ENCODE measurements around the gene KRT12. TPM values are rescaled to one million over a fixed set of nuclear protein-coding genes. Genes with fewer than 3 reads are reported as not detected.

Gene KRT12
- total and polyA plus RNA-seq, 2 experiments from 2014 or later = not detected

DNA sequence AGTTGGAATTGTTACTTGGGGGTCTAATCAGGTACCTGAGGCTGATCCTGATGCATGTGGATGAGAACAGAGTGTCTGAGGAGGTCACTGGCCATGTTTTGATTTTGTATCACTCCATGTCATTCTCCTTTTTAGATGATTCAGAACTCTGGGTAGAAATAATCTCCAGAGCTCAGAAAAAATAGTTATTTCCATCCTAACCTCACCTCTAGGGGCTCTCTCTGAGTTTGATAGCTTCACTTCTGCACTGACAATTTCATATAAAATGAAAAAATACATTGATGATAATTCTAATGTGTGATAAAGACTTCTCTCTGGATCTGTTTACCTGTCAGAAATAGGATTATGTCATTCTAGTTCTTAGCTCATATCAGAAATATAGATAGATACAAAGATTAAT, 6.2 kb upstream of the KRT12 start:
- Histone ChIP-seq H3K9me3 (ENCODE audit: low read depth) (no peaks in the 10 kb centered on the region), H3K27me3 (no peaks in the 10 kb centered on the region), H3K4me1 (ENCODE audit: low read depth) (no peaks in the 10 kb centered on the region), H3K4me3 (no peak overlapping the region), H3K36me3 (no peaks in the 10 kb centered on the region), H3K27ac (no peak overlapping the region)
- DNase-seq (ENCODE audit: low read depth in 1 of 2, low spot score in 1 of 2) = no peak
- TF ChIP-seq, protein P1, sequence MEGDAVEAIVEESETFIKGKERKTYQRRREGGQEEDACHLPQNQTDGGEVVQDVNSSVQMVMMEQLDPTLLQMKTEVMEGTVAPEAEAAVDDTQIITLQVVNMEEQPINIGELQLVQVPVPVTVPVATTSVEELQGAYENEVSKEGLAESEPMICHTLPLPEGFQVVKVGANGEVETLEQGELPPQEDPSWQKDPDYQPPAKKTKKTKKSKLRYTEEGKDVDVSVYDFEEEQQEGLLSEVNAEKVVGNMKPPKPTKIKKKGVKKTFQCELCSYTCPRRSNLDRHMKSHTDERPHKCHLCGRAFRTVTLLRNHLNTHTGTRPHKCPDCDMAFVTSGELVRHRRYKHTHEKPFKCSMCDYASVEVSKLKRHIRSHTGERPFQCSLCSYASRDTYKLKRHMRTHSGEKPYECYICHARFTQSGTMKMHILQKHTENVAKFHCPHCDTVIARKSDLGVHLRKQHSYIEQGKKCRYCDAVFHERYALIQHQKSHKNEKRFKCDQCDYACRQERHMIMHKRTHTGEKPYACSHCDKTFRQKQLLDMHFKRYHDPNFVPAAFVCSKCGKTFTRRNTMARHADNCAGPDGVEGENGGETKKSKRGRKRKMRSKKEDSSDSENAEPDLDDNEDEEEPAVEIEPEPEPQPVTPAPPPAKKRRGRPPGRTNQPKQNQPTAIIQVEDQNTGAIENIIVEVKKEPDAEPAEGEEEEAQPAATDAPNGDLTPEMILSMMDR (IDR thresholded peaks at IDR 0.05; ENCODE audit: low read depth, low read length) = no peak

DNA sequence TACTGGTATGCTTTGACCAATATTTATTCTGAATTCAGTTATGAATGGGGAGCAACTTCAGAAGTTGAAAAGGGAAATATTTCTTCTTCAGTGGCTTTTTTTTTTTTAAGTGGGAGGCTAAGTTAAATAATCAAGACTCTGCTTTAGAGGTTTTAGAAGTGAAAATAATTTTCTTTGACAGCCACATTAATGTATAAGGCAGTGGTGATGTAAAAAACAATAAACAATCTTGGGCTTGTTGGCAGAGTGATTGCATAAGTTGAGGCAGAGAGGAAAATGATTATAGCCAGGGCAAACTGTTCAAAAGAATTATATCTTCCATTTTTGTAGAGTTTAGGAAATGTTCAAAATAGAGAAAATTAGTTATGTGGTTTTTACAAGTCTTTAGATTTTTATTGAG, 5.4 kb upstream of the KRT12 start:
- no peaks in the 10 kb centered on the region for H3K36me3 ChIP-seq
- no peaks in the 10 kb centered on the region for H3K27me3 ChIP-seq
- no peak overlapping the region for H3K4me3 ChIP-seq
- no peaks in the 10 kb centered on the region for H3K9me3 ChIP-seq (ENCODE audit: low read depth)
- H3K27ac ChIP-seq = no peak overlapping the region
- no peaks in the 10 kb centered on the region for H3K4me1 ChIP-seq (ENCODE audit: low read depth)
- no peak for DNase-seq (ENCODE audit: low read depth in 1 of 2, low spot score in 1 of 2)
- TF ChIP-seq, protein P1 (IDR thresholded peaks at IDR 0.05; ENCODE audit: low read depth, low read length) = no peak

DNA sequence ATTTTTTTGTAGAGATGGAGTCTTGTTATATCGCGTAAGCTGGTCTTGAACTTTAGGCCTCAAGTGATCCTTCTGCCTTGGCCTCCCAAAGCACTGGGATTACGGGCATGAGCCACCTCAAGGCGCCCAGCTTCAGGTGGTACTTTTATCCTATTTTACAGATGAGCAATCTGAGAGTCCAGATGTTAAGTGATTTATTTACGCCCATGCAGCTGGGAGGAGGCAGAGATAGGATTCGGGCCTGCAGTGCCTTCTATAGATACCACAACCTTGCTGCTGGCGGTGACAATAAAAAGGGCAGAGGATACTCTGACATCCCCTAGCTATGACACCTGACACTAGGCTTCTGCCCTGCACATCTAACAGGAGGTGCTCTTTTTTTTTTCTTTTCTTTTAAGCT, 4.3 kb upstream of the KRT12 start:
- H3K27me3 ChIP-seq = no peaks in the 10 kb centered on the region
- TF ChIP-seq, protein P1 (IDR thresholded peaks at IDR 0.05; ENCODE audit: low read depth, low read length) = no peak

DNA sequence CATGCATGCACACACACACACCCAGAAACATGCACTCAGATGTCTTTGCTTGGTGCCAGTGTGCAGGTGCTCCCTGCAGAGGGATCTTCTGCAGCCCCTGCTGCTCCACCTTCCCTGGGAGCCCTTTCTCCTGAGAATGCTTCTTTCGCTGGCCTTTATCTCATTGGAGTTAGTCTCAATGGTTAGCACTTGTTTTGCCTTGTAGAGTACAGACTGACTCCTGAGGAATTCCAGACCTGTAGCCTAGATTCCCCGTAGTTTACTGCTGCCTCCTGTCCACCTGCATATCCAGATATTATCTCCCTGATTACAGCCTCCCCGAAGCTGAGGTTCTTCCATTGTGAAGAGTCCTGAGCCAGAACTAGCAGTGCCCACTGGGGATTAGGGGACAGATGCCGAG, 3.1 kb upstream of the KRT12 start:
- Histone ChIP-seq H3K4me3 (no peak overlapping the region), H3K4me1 (ENCODE audit: low read depth) (no peaks in the 10 kb centered on the region), H3K9me3 (ENCODE audit: low read depth) (no peaks in the 10 kb centered on the region), H3K27me3 (no peaks in the 10 kb centered on the region), H3K27ac (no peak overlapping the region), H3K36me3 (no peaks in the 10 kb centered on the region)
- TF ChIP-seq, protein P1 (IDR thresholded peaks at IDR 0.05; ENCODE audit: low read depth, low read length) = no peak
- DNase-seq (ENCODE audit: low read depth in 1 of 2, low spot score in 1 of 2) = peak in 1 of 2 donors; percentile 7

More for the DNA sequence above, 4.3 kb upstream of the KRT12 start:
- DNase-seq (ENCODE audit: low read depth in 1 of 2, low spot score in 1 of 2) = no peak
- Histone ChIP-seq H3K36me3 (no peaks in the 10 kb centered on the region), H3K4me3 (no peak overlapping the region), H3K9me3 (ENCODE audit: low read depth) (no peaks in the 10 kb centered on the region), H3K4me1 (ENCODE audit: low read depth) (no peaks in the 10 kb centered on the region), H3K27ac (no peak overlapping the region)

DNA sequence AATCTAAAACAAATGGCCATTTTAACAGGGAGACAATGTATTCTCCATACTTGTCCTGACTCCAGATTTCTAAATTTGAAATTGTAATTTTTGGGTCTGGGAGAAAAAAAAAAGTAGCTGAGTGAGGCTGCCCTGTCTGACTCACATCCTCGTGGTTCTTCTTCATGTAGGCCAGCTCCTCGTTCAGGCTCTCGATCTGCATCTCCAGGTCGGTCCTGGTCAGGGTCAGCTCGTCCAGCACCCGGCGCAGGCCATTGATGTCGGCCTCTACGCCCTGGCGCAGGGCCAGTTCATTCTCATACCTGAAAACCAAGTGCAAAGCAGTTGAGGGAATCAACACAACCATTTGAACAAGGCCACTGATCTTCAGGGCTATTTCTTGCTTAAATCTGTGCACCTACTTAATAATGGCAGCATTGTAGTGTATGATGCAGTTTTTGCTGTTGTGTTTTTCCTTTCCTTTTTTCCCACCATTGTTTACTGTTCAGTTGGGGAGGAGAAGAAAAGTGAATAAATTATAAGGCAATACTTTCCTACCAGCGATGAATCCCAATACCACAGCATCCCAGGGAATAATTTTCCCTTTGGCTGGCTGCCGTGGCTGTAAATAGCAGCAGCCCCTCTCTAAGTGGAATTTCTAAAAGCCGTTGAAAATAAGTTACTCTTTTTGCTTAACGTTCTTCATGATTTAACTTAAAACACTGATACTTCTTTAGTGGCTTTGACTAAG, 2.2 kb downstream of the KRT12 start:
- Histone ChIP-seq H3K27ac (no peak overlapping the region), H3K4me3 (no peak overlapping the region), H3K27me3 (peaks cover 5% of the 10 kb centered on the region), H3K4me1 (ENCODE audit: low read depth) (no peaks in the 10 kb centered on the region), H3K36me3 (no peaks in the 10 kb centered on the region), H3K9me3 (ENCODE audit: low read depth) (no peaks in the 10 kb centered on the region)
- DNase-seq (ENCODE audit: low read depth in 1 of 2, low spot score in 1 of 2) = no peak
- TF ChIP-seq, protein P1 (IDR thresholded peaks at IDR 0.05; ENCODE audit: low read depth, low read length) = no peak
